GM21737 (cell line): Measurements from ENCODE around the gene NUBP2.

ENCODE experiments used
- ATAC-seq: cut with Tn5 transposase; IDR thresholded peaks from one replicate; pipeline ENCODE4 v1.9.1; 2021; ENCODE audit warnings: mild to moderate bottlenecking, moderate library complexity; ENCODE audit not compliant: unreplicated experiment

Gene NUBP2

DNA sequence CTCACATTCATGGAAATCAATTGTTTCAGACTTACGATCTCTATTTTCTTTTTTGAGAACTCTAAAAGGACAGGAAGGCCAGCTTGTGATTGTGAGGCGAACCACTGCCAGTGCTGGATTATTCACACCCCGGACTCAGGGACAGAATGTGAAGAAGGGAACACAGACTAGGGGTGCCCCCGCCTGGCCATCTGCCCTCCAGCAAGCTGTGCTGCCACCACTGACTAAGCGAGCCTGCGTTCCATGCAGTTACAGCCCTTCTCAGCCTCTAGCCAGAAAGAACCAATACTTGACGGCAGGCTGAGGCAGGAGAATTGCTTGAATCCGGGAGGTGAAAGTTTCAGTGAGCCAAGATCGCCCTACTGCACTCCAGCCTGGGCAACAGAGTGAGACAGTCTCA lies 41.1 kb downstream of the NUBP2 start:
- ATAC-seq = no peak

GRCh38 chr16:1825381-1825863 lies 42.7 kb downstream of the NUBP2 start:
- no peak for ATAC-seq

GRCh38 chr16:1825864-1826690 lies 43.3 kb downstream of the NUBP2 start:
- ATAC-seq = peak; percentile 43

- ATAC-seq = peak; percentile 76
Observed at GRCh38 chr16:1826691-1827573, 44.2 kb downstream of the NUBP2 start, which contains the start of the genes FAHD1 and HAGH. FAHD1 (plus strand) TSS chr16:1827206; CDS start chr16:1827239, 33 bp downstream. HAGH (minus strand) TSS chr16:1826825; CDS start chr16:1826787, 38 bp downstream.

GRCh38 chr16:1828645-1829410 lies 46.1 kb downstream of the NUBP2 start:
- ATAC-seq = no peak

- ATAC-seq = no peak
Observed at GRCh38 chr16:1830213-1830612, 47.5 kb downstream of the NUBP2 start.

- no peak for ATAC-seq
Observed at GRCh38 chr16:1831186-1832075, 48.7 kb downstream of the NUBP2 start.

DNA sequence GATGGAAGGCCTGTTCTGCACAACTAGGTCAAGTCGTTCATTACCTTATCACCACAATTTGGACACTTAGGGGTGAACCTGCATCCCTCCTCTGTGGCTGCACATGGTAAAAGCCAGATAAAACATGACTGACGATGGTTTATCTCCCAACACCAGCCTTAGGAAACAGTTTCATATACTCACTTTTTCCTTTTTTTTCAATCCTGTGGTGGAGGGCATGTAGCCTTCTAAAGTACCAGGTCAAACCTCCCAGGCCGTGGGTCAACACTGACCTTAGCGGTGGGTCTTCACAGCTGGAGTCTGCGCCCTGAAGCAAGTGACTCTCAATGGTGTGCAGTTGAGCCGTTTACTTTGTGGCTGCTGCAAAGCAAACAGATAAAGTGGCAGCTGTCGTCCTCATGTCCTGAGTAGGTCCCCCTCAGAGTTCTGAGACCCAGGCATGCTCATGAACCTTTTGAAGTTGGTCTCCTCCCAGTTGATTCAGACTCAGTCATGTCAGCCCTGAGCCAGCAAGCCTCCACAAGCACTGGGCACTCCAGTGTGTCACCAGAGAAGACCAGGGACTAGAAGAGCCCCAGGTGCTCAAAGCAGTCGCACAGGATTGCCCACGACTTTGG lies 50.2 kb downstream of the NUBP2 start:
- no peak for ATAC-seq

- ATAC-seq = no peak
Observed at GRCh38 chr16:1834096-1834495, 51.3 kb downstream of the NUBP2 start.
